ENCODE measurements around the gene CCL28. TPM values are rescaled to one million over a fixed set of nuclear protein-coding genes. Genes with fewer than 3 reads are reported as not detected.
"Not testable (repeated sequence)": the region's sequence is repeated elsewhere in the genome, so short reads cannot be mapped to it uniquely, and the experiment has no call there.

CCL28 gene
- total RNA-seq, 1 experiment from 2014 or later: 2.2 TPM

- no peak for DNase-seq
- no TSS peak for BruUV-seq (replicated peaks)
- no peaks in the 10 kb centered on the region for H3K9me3 ChIP-seq (ENCODE audit: insufficient read depth, low read depth)
- no peaks in the 10 kb centered on the region for H3K4me1 ChIP-seq (replicated peaks; ENCODE audit: insufficient read depth)
- no peak overlapping the region for H3K4me2 ChIP-seq
- H3K79me2 ChIP-seq (ENCODE audit: low read depth): no peaks in the 10 kb centered on the region
- H3K4me3 ChIP-seq: no peak overlapping the region
- CTCF ChIA-PET: no interaction called here
- no peaks in the 10 kb centered on the region for H3F3A ChIP-seq (ENCODE audit: insufficient read depth, low read depth)
- intact Hi-C loops (cut with micrococcal nuclease; ENCODE audit: unreplicated experiment): no loop called here
- no peak for TF ChIP-seq EZH2 (IDR thresholded peaks at IDR 0.05; ENCODE audit: low read depth)
- no peak for TF ChIP-seq CTCF (conservative IDR thresholded peaks at IDR 0.05)
- no peak overlapping the region for H3K27ac ChIP-seq
- no peaks in the 10 kb centered on the region for H3K9me2 ChIP-seq (ENCODE audit: insufficient read depth)
- no peak overlapping the region for H2AFZ ChIP-seq
- no peaks in the 10 kb centered on the region for H4K20me1 ChIP-seq (ENCODE audit: insufficient read depth)
- H3K36me3 ChIP-seq (ENCODE audit: low read depth): no peaks in the 10 kb centered on the region
- no peaks in the 10 kb centered on the region for H3K27me3 ChIP-seq (ENCODE audit: insufficient read depth, low read depth)
- POLR2A ChIA-PET (ENCODE audit: unreplicated experiment): no interaction called here
Observed at GRCh38 chr5:43367909-43368669, 44.1 kb downstream of the CCL28 start.

DNA sequence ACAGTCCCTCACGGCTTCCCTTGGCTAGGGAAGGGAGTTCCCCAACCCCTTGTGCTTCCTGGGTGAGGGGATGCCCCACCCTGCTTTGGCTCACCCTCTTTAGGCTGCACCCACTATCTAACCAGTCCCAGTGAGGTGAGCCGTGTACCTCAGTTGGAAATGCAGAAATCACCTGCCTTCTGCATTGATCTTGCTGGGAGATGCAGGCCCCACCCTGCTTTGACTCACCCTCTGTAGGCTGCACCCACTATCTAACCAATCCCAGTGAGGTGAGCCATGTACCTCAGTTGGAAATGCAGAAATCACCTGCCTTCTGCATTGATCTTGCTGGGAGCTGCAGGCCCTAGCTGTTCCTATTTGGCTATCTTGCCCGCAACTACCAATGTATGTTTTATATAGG, 44.7 kb downstream of the CCL28 start:
- intact Hi-C loops (cut with micrococcal nuclease; ENCODE audit: unreplicated experiment): no loop called here
- no peak overlapping the region for H2AFZ ChIP-seq
- no peak for DNase-seq
- no peaks in the 10 kb centered on the region for H3K27me3 ChIP-seq (ENCODE audit: insufficient read depth, low read depth)
- BruUV-seq (replicated peaks): no TSS peak
- no peaks in the 10 kb centered on the region for H4K20me1 ChIP-seq (ENCODE audit: insufficient read depth)
- ChIA-PET POLR2A (ENCODE audit: unreplicated experiment) (no interaction called here), CTCF (no interaction called here)
- H3K27ac ChIP-seq: no peak overlapping the region
- no peaks in the 10 kb centered on the region for H3K9me2 ChIP-seq (ENCODE audit: insufficient read depth)
- H3K4me3 ChIP-seq: no peak overlapping the region
- H3K79me2 ChIP-seq (ENCODE audit: low read depth): no peaks in the 10 kb centered on the region
- H3K4me1 ChIP-seq (replicated peaks; ENCODE audit: insufficient read depth): no peaks in the 10 kb centered on the region
- H3K36me3 ChIP-seq (ENCODE audit: low read depth): no peaks in the 10 kb centered on the region
- H3K9me3 ChIP-seq (ENCODE audit: insufficient read depth, low read depth): no peaks in the 10 kb centered on the region
- no peaks in the 10 kb centered on the region for H3F3A ChIP-seq (ENCODE audit: insufficient read depth, low read depth)
- H3K4me2 ChIP-seq: no peak overlapping the region
- TF ChIP-seq CTCF (conservative IDR thresholded peaks at IDR 0.05) (no peak), EZH2 (IDR thresholded peaks at IDR 0.05; ENCODE audit: low read depth) (no peak)

DNA sequence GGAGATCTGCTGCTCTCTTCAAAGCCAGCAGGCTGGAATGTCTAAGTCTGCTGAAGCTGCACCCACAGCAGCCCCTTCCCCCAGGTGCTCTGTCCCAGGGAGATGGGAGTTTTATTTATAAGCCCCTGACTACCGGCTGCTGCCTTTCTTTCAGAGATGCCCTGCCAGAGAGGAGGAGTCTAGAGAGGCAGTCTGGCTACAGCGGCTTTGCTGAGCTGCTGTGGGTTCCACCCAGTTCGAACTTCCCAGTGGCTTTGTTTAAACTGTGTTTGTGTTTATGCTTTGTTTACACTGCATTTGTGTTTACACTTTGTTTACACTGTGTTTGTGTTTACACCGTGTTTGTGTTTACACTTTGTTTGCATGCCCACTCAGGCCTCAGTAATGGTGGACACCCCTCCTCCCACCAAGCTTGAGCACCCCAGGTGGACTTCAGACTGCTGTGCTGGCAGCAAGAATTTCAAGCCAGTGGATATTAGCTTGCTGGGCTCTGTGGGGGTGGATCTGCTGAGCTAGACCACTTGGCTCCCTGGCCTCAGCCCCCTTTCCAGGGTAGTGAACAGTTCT, 45.4 kb downstream of the CCL28 start:
- DNase-seq; H3K9me3 ChIP-seq (ENCODE audit: insufficient read depth, low read depth); H3K79me2 ChIP-seq (ENCODE audit: low read depth); BruUV-seq (replicated peaks); H3K36me3 ChIP-seq (ENCODE audit: low read depth); H3F3A ChIP-seq (ENCODE audit: insufficient read depth, low read depth); H3K27me3 ChIP-seq (ENCODE audit: insufficient read depth, low read depth); intact Hi-C loops (cut with micrococcal nuclease; ENCODE audit: unreplicated experiment); H3K4me2 ChIP-seq; H3K27ac ChIP-seq; H3K9me2 ChIP-seq (ENCODE audit: insufficient read depth); H3K4me1 ChIP-seq (replicated peaks; ENCODE audit: insufficient read depth); CTCF ChIA-PET; H4K20me1 ChIP-seq (ENCODE audit: insufficient read depth); H2AFZ ChIP-seq; H3K4me3 ChIP-seq: not testable (repeated sequence)
- POLR2A ChIA-PET (ENCODE audit: unreplicated experiment): interaction anchor here (0.6 kb wide), 1 partner anchor 1686 kb away, joined by 7 read pairs; no protein-coding TSS in a partner anchor

- H3K9me3 ChIP-seq (ENCODE audit: insufficient read depth, low read depth); H3F3A ChIP-seq (ENCODE audit: insufficient read depth, low read depth); H3K27me3 ChIP-seq (ENCODE audit: insufficient read depth, low read depth); DNase-seq; H3K4me1 ChIP-seq (replicated peaks; ENCODE audit: insufficient read depth); POLR2A ChIA-PET (ENCODE audit: unreplicated experiment); H3K79me2 ChIP-seq (ENCODE audit: low read depth); intact Hi-C loops (cut with micrococcal nuclease; ENCODE audit: unreplicated experiment); CTCF ChIA-PET; H3K4me3 ChIP-seq; H3K9me2 ChIP-seq (ENCODE audit: insufficient read depth); H3K27ac ChIP-seq; H2AFZ ChIP-seq; H4K20me1 ChIP-seq (ENCODE audit: insufficient read depth); H3K4me2 ChIP-seq; H3K36me3 ChIP-seq (ENCODE audit: low read depth); BruUV-seq (replicated peaks): not testable (repeated sequence)
Observed at GRCh38 chr5:43365155-43365554, 47.0 kb downstream of the CCL28 start.
